Thoracic aorta (tissue), 2 donors: Measurements from ENCODE around the gene TMEM63A. TPM values are rescaled to one million over a fixed set of nuclear protein-coding genes. Genes with fewer than 3 reads are reported as not detected.
"Not testable (repeated sequence)": the region's sequence is repeated elsewhere in the genome, so short reads cannot be mapped to it uniquely, and the experiment has no call there.

Source experiments
- ATAC-seq: fragments of 150-250 bp; one replicate; pipeline ENCODE4 v1.8.0; 2017; ENCODE audit warnings: low read depth; ENCODE audit not compliant: insufficient number of reproducible peaks, low FRiP score
- DNase-seq: peaks from one replicate; pipeline ENCODE4 v3.0.0-alpha.2; 2020; ENCODE audit warnings: low spot score
- H3K27ac ChIP-seq, 2 donors: fragments of 200-600 bp; sonication (generic); 1 replicate in 1 of 2; 2 replicates in 1 of 2; pipeline ENCODE4 v1.5.1; 2016; ENCODE audit warnings: mild to moderate bottlenecking in 2 of 2, moderate library complexity in 2 of 2
- H3K27me3 ChIP-seq: fragments of 200-600 bp; sonication (generic); replicated peaks from 2 replicates; pipeline ENCODE4 v1.6.0; 2016; ENCODE audit warnings: mild to moderate bottlenecking; ENCODE audit not compliant: insufficient read depth
- H3K36me3 ChIP-seq: fragments of 200-600 bp; sonication (generic); one replicate; pipeline ENCODE4 v1.5.1; 2016
- H3K4me1 ChIP-seq, 2 donors: fragments of 200-600 bp; sonication (generic); 1 replicate in 1 of 2; 2 replicates in 1 of 2; pipeline versions ENCODE4 v1.5.1 to v1.6.0; 2016; ENCODE audit warnings: low read depth in 2 of 2, mild to moderate bottlenecking in 1 of 2; ENCODE audit not compliant: control insufficient read depth in 1 of 2
- H3K4me3 ChIP-seq: fragments of 200-600 bp; sonication (generic); 2 replicates; pipeline ENCODE4 v1.5.1; 2016; ENCODE audit warnings: mild to moderate bottlenecking
- H3K9me3 ChIP-seq: fragments of 200-600 bp; sonication (generic); 2 replicates; pipeline ENCODE4 v1.5.1; 2016
- total RNA-seq, 2 donors: library from RNA; depleted of rRNA; stranded (reverse); fragments of >200 nt; gene quantifications; one replicate each; pipeline versions ENCODE4 v1.1.0 to v1.2.3, GENCODE V29; 2016
- TF ChIP-seq, protein P1 (sequence below): fragments of 200-600 bp; sonication (generic); IDR thresholded peaks from one replicate; pipeline ENCODE4 v1.5.1; 2019; ENCODE audit warnings: antibody characterized with exemption

The TMEM63A gene
- total RNA-seq, 2 donors from 2014 or later: 75.1 to 105 TPM

DNA sequence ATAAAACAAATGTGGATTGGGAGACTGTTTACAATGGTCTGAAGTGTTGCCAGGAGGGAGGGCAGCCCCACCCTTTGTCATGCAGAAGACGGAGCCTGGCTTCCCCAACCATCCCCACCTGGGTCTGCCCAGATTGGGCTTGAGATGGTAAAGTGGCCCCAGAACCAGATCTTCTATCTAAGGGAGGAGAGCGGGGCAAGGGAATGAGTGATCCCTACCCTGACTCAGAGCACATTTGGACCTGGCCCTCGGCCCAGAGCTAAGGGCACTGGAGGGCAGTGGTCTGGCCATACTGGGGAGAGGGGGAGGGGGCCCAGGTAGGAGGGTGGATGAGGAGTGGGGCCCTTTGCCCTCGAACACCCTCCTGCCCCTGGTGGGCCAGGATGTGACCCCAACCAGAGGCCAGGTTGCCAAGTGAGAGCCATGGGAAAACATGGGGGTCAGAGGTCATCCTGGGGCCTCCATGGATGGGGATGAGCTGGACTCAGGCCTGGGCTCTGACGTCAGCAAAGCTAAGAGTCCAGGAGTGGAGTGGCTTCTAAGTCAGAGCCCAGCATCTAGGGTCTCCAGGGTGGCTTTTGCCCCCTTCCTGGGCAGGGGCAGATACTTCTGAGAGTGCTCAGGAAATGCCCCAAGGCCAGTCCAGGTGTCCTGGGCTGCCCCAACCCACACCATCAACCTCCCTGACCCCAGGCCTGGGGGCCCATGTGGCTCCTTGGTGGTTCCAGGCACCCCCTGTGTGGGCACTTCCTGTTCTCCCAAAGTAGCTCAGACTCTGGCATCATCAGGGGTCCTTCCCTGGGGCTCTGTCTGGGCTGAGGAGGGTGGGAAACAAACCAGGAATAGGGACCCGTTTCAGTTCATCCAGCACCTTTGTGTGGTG is 8.4 kb upstream of the TMEM63A start:
- Histone ChIP-seq H3K9me3 (no peaks in the 10 kb centered on the region), H3K4me3 (no peak overlapping the region), H3K27me3 (no peaks in the 10 kb centered on the region), H3K27ac (no peak overlapping the region), H3K4me1 (no peaks in the 10 kb centered on the region), H3K36me3 (no peaks in the 10 kb centered on the region)
- no peak for DNase-seq
- TF ChIP-seq, protein P1, sequence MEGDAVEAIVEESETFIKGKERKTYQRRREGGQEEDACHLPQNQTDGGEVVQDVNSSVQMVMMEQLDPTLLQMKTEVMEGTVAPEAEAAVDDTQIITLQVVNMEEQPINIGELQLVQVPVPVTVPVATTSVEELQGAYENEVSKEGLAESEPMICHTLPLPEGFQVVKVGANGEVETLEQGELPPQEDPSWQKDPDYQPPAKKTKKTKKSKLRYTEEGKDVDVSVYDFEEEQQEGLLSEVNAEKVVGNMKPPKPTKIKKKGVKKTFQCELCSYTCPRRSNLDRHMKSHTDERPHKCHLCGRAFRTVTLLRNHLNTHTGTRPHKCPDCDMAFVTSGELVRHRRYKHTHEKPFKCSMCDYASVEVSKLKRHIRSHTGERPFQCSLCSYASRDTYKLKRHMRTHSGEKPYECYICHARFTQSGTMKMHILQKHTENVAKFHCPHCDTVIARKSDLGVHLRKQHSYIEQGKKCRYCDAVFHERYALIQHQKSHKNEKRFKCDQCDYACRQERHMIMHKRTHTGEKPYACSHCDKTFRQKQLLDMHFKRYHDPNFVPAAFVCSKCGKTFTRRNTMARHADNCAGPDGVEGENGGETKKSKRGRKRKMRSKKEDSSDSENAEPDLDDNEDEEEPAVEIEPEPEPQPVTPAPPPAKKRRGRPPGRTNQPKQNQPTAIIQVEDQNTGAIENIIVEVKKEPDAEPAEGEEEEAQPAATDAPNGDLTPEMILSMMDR: no peak
- no peak for ATAC-seq

DNA sequence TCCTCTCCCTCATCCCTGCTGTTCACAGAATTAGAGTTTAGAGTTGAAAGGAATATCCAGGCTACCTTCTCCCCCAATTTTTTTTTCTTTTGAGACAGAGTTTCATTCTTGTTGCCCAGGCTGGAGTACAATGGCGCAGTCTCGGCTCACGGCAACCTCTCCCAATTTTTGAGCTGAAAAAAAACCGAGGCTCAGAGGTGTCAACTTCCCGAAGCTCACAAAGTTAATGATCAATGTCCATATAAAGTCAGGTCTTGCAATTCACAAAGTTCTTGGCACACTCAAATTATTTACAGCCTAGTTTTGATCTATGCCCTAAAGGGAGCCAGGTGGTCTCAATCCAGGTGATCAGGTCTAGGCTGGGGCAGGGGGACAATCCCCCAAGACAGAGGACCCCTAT is 7.6 kb upstream of the TMEM63A start:
- H3K36me3 ChIP-seq: no peaks in the 10 kb centered on the region
- no peak overlapping the region for H3K4me3 ChIP-seq
- H3K9me3 ChIP-seq: no peaks in the 10 kb centered on the region
- H3K4me1 ChIP-seq: no peaks in the 10 kb centered on the region
- DNase-seq (no peak), ATAC-seq (no peak)
- H3K27ac ChIP-seq: no peak overlapping the region
- TF ChIP-seq, protein P1: no peak
- no peaks in the 10 kb centered on the region for H3K27me3 ChIP-seq

DNA sequence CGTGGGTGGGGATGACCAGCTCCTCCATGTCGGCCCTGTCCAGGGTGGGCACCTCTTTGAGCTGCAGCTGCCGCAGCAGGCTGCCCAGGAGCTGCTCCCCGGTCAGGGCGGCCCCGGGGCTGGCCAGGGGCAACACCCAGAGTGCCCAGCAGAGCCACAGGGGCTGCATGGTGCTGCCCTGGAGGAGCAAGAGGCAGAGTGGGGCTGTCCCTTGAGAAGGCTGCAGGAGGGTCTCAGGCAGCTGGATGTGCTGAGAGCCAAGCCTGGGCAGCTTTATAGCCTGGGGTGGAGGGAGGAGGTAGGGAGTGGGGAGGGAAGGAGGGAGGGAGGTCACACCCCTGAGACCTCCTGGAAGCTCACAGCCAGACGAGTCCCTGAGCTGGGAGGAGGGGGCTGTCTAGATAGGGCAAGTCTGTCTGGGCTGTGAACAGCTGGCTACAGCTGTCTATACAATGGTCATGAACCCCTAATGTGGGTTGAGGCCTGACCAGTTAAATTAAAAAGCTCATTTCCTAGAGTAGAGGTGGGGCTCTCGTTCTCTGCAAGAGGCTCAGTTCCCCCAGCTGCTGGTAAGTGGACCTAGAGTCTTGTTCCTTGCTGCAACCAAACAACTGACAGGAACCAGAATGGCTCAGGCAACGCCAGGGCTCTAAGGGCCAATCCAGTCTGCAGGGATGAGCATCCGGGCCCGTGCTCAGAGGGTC is 6.9 kb upstream of the TMEM63A start, which contains the start of gene LEFTY1:
Gene LEFTY1, minus strand, starts transcription at position 249 of the 704 bp plus-strand sequence. Its CDS starts 80 bp downstream, at position 169.
- H3K4me1 ChIP-seq: no peaks in the 10 kb centered on the region
- no peak for ATAC-seq
- TF ChIP-seq, protein P1: no peak

DNA sequence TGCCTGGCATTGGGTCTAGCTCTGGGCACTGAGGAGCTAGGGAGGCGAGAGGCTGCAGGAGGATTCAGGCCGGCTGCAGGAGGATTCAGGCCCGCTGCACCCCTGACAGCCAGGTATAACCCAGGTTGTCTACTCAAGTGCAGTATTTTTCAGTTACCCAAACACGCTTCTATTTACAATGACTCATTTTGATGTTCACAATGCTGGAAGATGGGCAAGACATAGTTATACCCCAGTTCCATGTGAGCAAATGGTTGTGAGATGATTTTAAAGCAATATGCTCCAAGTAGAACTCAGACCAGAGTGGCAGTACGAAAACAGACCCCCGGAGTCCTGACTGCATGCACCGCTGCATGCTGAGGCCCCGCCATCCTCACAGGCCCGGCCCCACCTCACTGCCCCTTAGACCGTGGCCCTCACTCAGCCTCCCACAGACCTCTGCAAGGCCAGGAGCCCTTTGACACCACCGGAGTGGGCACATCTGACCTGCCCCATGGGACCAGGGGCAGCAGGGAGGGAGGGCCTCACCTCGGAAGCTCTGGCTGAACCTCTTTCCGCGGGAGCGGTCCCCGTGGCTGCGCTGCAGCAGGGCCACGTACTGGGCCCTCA is 6.2 kb upstream of the TMEM63A start:
- peaks cover under 1% of the 10 kb centered on the region in 2 donors for H3K4me1 ChIP-seq
- no peaks in the 10 kb centered on the region for H3K9me3 ChIP-seq
- DNase-seq (no peak), ATAC-seq (no peak)
- H3K4me3 ChIP-seq: no peak overlapping the region
- no peaks in the 10 kb centered on the region for H3K36me3 ChIP-seq
- H3K27ac ChIP-seq: no peak overlapping the region
- TF ChIP-seq, protein P1: no peak
- H3K27me3 ChIP-seq: no peaks in the 10 kb centered on the region

More for the DNA sequence above, 6.9 kb upstream of the TMEM63A start, which contains the start of gene LEFTY1:
- Histone ChIP-seq H3K4me3 (no peak within 1 kb of the TSS), H3K27ac (no peak within 1 kb of the TSS), H3K27me3 (no peaks in the 10 kb centered on the region), H3K36me3 (no peaks in the 10 kb centered on the region), H3K9me3 (no peaks in the 10 kb centered on the region)
- DNase-seq: no peak

DNA sequence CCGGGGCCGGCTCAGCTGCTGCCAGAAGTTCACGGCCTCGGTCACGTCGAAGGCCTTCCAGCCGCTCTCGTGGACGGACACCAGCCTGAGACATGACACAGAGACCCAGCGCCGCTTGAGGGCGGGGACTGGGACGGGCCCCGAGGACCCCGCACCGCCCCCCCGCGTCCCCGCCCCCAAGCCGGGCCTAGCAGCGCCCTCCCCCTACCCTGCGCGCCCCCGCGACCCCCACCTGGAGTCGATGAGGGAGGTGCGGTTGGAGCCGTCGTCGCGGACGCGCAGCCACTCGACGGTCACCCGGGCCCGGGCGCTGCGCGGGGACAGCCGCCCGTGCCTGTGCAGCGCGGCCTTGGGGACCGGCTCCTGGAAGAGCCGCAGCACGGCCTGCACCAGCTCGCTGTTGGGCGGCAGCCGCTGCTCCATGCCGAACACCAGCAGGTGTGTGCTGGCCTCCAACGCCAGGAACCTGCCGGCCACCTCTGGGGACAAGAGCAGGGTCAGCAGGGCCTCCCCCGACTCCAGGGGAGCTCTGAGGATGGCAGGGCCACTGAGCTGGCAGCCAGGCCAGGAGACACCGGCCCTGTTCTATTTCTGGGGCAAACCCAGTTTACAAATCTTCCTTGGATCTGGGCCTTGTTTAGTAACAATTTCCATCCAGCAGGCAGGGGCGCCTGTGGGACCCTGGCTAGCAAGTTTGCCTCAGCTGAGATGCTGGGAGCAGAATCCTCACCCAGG is 5.5 kb upstream of the TMEM63A start:
- H3K4me3 ChIP-seq, H3K27ac ChIP-seq, H3K4me1 ChIP-seq, H3K36me3 ChIP-seq, H3K9me3 ChIP-seq, H3K27me3 ChIP-seq, ATAC-seq, DNase-seq: not testable (repeated sequence)
